Activated CD8-positive, alpha-beta memory T cell treated with anti-CD3 and anti-CD28 coated beads for 24 hours (primary cell): Measurements from ENCODE around the gene KBTBD12.

Experiments
- DNase-seq: peaks from one replicate; pipeline ENCODE4 v3.0.0-alpha.2; 2020

KBTBD12 gene

GRCh38 chr3:127988770-127989557 is 73.9 kb downstream of the KBTBD12 start:
- DNase-seq, result no peak

- DNase-seq, result no peak
Measured at GRCh38 chr3:127990051-127990450, 75.0 kb downstream of the KBTBD12 start.

GRCh38 chr3:127990461-127990860 is 75.4 kb downstream of the KBTBD12 start:
- DNase-seq, result no peak

DNA sequence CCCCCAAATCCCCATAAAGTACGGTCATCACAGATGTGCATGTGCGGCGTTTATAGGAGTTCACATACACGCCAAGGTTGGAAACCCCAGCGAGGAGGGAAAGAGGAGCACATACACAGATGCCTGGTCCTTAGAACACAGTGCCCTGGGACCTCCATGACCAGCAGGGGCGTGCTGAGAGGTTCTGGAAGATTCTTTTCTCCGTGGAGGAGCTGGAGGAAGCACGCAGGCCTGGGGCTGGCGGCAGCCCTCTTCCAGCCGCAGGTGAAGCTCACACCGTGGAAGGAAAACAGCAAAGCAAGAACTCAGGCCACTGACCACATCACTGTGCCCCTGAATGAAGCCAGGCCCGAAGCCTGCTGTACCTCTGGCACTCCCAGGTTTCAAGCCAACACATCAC is 76.2 kb downstream of the KBTBD12 start:
- no peak for DNase-seq

GRCh38 chr3:127991681-127992080 is 76.6 kb downstream of the KBTBD12 start:
- no peak for DNase-seq

DNA sequence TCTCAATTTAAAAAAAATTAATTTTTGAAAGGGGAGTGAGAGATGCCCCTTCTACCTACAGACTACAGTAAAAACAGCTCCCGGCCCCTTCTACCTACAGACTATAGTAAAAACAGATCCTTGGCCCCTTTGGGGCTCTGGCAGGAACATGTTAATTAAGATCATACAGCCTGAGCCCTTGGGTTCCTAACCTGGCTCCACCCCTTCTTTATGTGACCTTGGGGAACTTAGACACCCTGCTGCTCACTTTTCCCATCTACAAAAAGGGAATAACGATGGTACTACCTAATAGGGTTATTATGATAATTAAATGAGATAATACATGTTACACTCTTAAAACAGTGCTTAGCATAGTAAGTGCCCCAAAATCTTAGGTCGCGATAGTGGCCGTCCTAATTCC is 77.1 kb downstream of the KBTBD12 start:
- DNase-seq, result no peak

DNA sequence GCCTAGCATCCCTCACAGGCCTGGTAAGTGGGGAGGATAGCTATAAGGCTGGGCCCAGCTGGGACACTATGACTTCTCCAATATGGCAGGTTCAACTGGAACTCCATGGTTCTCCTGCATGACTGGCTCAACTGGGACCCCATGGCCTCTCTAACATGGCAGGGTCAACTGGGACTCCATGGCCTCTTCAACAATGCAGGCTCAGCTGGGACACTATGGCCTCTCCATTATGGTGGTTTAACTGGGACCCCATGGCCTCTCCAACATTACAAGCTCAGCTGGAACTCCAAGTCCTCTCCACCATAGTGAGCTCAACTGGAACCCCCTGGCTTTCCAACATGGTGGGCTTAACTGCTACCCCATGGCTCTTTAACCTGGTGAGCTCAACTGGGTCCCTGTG is 79.0 kb downstream of the KBTBD12 start:
- no peak for DNase-seq

GRCh38 chr3:127997016-127997415 is 82.0 kb downstream of the KBTBD12 start:
- DNase-seq, result no peak

DNA sequence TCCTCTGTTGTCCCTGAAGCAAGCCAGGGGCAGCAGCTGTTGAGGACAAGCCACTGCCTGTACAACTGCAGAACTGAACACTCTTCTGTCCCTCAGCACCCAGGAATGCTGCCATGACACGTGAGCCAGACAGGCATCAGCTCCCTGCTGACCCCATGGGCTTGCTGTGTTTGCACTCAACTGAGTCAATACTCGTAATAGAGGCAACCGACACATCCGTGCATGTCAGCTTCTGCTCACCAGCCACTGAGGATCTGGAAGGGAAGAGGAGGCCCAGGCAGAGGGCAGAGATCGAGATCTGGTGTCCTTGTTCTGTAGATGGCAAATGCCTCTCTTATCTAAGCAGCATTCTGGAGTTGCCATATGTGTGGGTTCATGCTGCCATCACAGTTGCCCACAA is 82.9 kb downstream of the KBTBD12 start:
- no peak for DNase-seq

DNA sequence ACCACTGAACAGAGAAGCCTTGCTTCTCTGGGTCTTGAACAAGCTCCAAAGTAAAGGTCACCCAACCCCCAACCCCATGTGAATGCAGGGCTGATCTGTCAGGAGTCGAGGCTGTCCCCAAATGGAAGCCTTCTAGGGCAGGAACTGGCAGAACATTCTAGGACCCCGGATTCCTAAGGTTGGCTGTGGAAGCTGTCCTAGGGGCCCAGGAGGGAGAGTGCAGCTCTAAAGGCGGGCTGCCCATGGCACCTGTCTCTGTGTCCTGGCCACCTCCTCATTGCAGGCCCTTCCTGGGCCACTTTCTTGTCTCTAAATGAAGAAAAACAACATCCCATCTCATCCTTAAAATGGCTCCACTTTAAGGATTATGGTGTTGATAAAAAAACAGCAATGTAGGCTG is 83.6 kb downstream of the KBTBD12 start:
- peak; percentile 19 for DNase-seq

DNA sequence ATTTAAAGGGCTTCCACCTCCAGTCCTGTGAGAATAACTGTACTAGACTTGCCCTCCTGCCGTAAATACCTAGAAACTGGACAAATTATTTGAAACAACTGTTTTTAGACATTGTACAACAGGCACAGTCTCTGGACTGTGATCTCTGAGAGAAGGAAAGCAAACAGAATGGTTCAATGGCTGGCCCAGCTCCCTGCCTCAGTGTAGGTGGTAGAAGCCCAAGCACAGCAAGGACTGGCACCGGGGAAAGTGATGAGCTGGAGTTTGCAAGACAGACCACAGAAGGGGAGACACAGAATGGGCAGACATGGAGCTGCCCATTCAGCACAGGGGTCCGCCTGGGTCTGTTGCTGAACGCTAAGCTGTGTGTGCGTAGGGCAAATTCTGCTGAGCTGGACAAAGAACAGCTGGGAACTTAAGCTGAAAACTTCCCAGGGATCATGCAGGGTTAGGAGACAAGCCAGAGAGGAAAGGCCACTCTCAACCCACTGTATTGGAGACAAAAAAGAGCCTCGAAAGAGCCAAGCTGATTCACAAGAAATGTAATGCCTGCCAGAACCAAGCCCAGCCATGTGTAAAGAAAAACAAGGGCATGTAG is 84.6 kb downstream of the KBTBD12 start:
- DNase-seq, result peak; percentile 15

GRCh38 chr3:128001576-128001975 is 86.5 kb downstream of the KBTBD12 start:
- DNase-seq, result peak; percentile 49

- DNase-seq, result no peak
Measured at GRCh38 chr3:128004661-128005060, 89.6 kb downstream of the KBTBD12 start.

DNA sequence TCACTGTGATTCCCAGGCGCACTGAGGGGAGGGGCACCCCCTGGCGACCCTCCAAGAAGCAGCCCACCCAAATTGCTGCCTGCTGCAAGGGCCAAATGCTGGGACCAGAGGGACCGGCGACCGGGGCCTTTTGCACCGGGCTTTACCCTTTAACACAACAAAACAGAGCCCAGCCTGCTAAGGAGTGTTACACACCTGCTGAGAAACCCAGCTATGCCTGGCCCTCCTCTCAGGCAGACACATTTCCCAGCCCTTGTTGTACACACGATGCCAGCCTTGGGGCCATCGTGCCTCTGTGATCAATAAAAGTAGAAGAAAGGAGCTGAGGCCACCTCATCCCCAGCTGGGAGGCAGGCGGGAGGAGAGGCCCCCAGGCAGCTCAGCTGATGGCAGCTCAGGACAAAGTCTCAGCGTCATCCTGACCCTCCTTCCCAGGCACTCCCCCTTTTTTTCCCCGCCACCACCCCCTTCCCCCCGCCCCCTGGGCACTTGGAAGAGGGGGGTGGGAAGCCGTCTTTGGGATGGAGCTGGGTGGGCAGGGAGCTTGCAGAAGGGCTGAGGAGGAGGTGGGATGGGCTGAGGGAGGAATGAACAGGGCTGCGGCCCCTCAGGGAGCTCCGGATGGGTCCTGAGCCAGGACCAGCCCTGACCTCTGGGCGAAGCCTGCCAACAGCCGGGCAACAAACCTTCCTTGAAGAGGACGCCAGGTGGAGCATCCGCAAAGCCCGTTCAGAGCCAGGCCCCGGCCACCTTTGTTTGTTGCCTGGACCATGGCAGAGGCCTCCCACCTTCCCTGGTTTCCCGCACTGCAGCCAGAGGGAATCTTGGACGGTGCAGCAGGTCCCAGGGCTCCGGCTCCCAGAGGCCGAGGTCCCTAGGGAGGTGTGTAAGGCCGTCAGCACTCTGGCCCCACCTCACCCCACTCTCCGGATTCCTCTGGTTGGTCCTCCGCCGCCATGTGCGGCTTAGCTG is 91.3 kb downstream of the KBTBD12 start:
- no peak for DNase-seq

DNA sequence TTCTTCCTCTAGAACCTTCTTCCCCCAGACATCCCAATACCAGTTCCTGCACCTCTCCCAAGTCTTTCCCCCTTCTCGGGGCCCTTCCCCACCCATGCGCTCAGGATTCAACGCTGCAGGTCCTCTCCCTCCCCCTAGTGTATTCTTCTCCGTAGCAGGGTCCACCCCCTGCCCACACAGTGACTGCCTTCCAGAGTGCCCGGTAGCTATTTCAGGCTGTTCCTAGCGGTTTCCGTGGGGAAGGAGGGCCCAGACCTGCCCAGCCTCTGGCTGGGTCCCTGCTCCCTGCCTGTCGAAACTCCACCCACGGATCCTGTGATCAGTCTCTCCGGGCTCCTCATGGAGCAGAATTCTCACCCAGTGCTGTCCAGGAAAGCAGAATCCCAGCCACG is 92.0 kb downstream of the KBTBD12 start:
- DNase-seq, result no peak

GRCh38 chr3:128009952-128010846 is 95.2 kb downstream of the KBTBD12 start:
- DNase-seq, result no peak

DNA sequence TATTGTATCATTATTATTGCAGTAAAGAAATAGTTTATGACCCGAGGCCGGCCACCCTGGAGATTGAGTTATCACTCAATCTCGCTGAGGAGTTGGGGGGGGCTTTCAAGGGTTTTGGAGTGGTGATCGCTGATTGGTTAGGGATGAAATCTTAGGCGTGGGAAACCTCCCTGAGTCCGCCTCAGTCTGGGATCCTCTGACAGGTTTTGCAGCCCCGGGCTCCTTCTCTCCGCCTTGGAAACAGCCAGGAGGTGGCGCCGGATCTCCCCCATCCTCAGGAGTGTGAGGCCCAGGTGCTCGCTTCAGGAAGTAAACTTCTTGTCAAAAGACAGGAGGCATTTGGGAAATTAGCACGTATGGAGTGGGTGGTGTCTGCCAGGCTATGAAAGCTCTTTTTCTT is 96.1 kb downstream of the KBTBD12 start:
- DNase-seq, result no peak

DNA sequence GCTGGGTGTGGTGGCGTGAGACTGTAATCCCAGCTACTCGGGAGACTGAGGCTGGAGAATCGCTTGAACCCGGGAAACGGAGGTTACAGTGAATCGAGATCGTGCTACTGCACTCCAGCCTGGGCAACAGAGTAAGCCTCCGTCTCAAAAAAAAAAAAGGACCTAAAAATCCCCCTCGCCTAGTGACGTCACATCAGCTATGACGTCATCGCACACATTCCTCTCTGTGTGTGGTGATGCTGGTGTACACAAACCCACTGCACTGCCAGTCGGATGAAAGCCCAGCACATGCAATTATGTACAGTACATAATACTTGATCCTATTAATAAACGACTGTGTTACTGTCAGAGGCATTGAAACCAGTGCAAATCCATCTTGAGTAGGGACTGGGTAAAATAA is 97.0 kb downstream of the KBTBD12 start:
- DNase-seq, result no peak

GRCh38 chr3:128014548-128014947 is 99.5 kb downstream of the KBTBD12 start:
- peak; percentile 4 for DNase-seq

DNA sequence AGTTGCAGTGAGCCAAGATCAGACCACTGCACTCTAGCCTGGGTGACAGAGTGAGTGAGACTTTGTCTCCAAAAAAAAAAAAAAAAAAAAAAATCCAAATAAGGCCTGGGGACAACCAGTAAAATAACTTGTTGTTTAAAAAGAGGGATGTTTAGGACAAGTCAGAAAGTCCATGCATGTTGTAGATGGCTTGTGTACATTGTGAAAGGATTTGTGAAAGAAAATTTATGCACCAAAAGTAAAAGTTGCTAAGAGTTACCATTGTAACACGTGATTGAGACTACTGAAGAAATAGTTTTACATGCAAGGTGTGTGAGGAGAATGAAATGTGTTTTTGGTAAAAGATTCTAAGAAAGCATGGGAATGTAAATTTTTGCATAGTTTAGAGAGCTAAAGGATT is 101.5 kb downstream of the KBTBD12 start:
- no peak for DNase-seq

DNA sequence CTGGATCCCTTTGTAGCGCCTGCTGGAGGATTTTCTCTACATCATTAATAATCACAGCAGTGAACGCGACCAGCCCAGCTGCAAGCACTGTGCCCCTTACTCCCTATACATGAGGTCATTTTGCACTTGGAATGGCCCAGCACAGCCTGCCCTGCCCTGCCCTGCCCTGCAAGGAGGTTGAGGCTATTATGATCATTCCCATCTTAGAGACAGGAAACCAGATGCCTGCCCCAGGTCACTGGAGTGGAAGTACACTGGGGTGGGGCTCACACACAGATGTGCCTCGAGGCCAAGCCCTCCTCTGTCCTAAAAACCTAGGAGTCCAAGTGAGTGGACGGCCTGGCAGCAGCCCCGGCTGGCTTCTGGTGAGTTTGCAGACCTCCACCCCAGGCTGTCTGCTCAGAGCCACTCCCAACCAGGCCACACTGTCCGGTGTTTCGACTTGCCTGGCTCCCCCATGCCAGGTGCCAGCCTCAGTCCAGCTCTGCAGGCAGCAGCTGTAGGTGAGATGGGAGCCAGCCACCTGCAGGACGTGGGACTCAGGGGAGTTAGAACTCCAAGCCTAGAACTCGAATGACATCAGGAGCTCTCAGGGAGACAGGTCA is 106.8 kb downstream of the KBTBD12 start:
- DNase-seq, result no peak

DNA sequence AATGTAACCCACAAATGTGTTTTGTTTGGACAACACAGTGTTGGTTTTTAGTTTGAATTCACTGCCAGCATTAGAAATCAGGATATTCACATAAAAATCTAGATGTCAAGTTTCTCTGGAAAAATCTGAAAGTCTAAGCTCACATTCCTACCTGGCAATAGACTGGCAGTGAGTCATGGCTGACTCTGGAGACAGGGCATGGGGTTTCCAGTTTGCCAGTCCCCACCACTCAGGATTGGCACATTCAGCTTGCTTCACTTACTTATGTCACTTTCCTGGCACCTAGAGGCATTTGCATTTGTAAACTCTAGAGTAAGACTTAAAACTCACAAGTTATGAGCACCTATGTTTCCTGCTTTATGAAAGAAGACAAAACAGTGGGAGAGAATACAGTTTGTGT is 118.1 kb downstream of the KBTBD12 start:
- DNase-seq, result no peak
